CD4-positive, alpha-beta T cell treated with Interleukin-1 beta for 1 hour (primary cell): ENCODE results near the gene TNK1.
A peak's percentile ranks its signal among the peaks of the same experiment; 100 is the strongest.

Experiments used
- DNase-seq, 2 donors: peaks; one replicate each; pipeline ENCODE4 v3.0.0-alpha.2; 2020 to 2022

TNK1 gene

DNA sequence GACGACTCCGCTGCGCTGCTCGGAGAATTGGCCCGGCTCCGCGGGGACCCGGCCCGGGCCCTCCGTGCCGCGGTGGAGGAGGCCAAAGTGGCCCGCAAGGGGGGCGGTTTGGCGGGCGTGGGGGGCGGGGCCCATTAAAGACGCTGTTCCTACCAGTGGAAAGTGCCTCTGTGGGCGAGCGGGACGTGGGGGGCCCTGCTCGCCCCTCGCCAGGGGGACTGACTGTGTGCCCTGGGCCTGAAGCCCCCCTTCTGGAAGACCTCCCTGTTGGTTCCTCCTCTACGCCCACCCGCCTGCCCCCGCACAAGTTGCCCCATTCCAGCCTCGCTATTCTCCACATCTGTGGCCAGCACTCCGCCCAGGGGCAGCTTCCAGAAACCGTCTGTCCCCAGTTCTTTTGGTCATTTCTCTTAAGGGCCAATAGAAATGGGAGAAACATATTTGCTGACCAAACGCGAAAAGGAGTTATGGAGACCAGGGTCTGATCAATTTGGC is 56.5 kb downstream of the TNK1 start:
- no peak for DNase-seq

DNA sequence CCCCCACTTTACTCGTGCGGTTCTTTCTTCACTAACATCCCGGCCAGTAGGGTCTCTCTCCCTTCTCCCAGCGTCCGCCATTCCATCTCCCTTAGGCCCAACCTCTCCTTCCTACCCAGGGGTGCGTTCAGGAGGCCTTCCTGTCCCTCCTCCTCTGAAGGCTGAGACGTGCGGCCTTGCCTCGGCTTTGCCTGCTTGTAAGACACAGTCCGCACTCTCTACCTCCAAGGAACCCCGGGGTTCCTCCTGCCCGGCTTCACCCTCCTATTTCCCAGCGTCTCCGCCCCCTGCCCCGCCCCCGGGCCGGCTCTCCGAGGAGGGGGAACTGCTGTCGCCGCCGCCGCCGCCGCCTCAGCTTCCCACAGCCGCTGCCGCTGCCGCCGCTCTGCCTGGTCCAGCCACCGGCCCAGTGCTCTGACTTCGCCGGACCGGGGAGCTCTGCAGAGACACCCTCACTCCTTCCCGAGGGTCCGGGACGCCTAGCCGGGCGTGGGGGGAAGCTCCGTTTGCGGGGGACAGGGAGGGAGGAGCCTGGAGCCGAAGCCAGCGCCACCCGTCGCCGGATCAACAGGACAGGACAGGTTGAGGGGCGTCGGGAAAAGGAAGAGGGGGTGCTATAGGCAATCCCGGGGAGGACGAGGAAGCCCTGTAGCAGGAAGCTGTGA is 57.2 kb downstream of the TNK1 start:
- DNase-seq: peak; percentile 47 to 67

DNA sequence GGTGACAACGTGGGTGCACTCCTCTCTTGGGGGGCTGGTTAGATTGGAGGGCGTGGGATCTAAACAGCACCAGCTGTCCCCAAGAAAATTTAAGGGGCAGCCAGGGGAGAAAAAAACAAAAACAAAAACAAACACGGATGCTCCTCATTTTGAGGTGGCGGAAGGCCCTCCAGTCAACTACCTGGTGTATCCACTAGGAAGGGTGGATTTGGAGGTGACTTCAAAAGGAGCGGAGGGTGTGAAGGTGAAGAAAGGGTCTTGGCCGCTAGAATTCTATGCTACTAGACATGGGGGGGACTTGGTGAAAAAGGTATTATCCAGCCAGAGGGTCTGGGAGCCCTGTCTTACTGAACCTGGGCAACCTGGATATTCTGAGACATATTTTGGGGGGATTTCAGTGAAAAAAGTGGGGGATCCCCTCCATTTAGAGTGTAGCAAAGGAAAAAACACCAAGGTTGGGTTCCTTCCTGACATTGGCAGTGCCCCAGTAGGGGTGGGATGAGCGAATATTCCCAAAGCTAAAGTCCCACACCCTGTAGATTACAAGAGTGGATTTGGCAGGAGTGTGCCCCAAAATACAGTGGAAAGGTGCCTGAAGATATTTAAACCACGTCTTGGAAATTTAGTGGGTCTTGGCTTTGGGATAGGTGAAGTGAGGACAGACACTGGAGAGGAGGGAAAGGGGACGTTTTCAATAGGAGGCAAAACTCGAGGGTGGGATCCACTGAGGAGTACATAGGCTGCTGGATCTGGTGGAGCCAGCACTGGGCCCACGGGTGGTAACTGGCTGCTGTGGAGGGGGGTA is 58.0 kb downstream of the TNK1 start:
- no peak for DNase-seq
